Brain pericyte (primary cell): Measurements from ENCODE around the gene GRK4.
A peak's percentile ranks its signal among the peaks of the same experiment; 100 is the strongest.
"Not testable (repeated sequence)": the region's sequence is repeated elsewhere in the genome, so short reads cannot be mapped to it uniquely, and the experiment has no call there.

Experiments
- DNase-seq: peaks from one replicate; pipeline ENCODE4 v3.0.0-alpha.2; 2012; ENCODE audit warnings: low read depth, low spot score

Gene GRK4

DNA sequence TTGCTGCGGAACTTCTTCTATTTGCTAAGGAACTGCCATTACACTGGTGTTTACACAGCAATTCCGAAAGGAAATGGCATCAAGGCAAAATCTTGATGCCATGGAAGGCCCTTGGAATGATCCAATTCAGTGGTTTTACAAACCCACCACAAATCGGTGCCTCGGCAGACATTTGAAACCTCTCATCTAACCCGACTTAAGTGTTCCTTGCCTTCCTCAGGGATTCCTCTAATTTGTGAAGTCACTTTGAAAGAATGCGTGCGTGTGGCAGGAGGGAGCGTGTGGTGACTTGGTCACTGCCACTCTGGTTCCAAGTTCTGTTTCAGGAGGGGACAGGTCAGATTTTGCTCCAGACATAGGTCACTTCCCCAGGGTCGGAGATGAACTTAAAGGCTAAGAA lies 4.9 kb upstream of the GRK4 start:
- no peak for DNase-seq

DNA sequence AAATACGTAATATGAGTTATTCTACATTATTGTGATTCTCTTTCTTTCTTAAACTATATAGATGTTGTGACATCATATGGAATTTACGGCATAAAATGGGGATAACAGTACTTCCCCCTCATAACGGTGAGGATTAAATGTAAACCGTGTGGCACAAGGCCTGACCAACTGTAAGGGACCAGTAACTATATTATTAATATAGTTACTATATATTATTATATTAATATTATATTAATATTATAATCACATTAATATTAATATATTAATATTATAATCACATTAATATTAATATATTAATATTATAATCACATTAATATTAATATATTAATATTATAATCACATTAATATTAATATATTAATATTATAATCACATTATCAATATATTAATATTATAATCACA lies 2.9 kb upstream of the GRK4 start:
- not testable (repeated sequence) for DNase-seq

DNA sequence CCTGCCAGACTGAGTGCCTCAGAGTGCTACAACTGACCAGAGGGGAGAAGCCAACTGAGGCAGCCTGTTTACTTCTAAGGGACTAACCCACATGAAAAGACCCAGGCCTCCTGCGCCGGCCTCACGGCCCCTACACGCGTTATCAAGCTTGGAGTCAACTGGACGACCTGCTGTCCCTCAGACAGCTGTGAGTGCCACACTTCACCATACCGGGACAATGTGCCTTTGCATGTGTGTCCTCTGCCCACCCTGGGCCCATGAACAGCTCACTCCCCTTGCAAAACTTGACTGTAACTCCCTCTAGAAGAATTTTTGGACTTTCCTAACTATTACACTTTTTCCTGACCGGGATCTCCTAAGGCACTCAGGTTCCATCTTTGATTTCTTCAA lies 2.0 kb upstream of the GRK4 start:
- no peak for DNase-seq

DNA sequence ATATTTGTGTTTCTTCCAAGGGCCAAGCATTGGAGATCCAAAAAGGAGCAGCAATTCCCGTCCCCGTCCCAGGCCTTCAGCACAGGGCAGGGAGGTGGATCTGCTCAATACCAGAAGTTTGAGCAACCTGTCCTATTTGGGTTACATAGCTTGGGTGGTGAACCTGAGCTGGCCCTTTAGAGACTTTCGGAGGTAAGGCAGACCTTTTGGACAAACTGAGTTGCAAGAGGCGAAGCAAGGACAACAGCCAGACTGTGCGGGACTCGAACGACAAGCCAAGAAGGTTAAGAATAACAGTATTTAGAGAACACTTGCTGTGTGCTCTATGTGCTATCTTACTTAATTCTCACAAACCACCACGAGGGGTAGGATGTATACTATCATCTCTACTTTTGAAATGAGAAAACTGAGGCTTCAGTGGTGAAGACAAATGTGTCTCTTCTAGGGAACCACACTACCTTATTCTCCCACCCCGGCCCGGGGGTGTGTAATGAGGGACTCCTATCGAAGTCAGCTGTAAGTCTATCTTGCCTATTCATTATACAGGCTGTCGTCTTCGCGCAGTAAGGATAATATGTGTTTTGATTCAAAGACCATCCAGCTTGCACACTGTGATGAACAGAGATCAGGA lies 1.4 kb upstream of the GRK4 start:
- no peak for DNase-seq

DNA sequence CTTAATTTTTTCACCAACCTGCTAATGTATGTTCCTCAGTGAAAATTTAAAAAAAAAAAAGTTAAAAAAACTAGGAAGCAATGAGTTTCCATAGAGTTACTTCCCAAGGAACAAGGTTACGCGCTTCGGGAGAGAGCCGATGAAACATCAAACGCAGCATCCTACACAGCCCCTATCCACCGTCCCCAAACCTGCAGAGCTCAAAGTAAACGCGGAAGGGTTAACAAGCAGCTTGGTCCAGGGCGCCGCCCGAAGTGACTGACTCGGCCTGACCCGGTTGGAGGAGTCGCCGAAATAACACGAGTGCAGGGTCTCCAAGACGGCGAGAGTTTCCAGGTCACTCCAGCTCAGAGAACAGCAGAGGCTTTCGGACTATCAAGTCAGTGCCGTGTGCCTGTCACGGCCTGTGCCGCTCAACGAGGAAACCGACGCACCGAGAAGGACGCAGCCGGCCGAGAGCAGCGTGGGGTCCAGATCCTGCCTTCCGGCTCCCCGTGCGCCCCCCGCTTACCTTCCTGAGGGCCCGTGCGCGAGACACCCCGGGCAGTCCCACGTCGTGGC lies 677 bp upstream of the GRK4 start:
- DNase-seq, result peak; percentile 21

DNA sequence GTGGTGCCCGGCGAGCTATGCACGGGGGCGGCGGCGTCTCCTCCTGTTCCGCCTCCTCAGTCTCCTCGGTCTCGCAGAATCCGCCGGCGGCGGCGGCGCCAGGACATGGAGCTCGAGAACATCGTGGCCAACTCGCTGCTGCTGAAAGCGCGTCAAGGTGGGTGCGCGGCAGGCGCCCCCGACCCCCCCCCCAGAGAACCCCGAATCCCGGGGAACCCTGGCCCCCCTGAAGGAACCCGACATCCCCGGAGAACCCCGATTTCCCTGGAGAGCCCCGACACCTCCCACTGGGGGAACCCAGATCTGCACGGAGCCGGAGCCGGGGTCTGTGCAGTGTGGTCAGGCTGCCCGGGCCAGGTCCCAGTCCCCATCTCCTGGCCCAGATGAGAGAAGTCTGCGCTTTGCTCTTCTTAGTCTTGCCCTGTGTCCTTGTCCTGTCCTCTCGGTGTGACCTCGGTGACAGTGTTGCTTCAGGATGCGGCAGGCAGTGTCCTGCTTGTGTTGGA lies 648 bp downstream of the GRK4 start:
- no peak for DNase-seq

DNA sequence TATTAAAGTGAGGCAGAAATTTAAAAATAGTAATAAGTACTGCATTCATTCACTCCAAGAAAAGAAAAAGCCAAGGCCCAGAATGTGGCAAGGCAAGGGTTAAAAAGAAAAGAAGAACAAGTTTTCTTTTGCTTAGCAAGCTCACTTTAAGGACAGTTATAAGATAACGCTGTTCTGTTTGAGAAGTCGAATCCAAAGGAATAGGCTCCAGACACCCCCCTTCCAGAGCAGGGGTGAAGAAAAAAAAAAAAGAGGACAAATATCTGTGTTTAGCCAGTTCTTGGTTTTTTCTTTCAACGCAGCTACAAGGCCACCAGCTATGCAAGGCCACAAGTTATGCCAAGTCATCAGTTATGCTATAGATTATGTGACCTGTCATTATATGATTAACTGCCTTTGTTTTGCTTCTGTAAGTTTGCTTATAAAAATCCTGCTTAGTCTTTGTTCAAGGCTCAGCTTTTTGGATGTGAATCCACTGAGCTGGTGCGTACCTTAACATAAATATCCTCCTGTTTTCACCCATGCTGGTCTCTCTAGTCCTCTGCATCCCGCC lies 1.4 kb downstream of the GRK4 start:
- no peak for DNase-seq

DNA sequence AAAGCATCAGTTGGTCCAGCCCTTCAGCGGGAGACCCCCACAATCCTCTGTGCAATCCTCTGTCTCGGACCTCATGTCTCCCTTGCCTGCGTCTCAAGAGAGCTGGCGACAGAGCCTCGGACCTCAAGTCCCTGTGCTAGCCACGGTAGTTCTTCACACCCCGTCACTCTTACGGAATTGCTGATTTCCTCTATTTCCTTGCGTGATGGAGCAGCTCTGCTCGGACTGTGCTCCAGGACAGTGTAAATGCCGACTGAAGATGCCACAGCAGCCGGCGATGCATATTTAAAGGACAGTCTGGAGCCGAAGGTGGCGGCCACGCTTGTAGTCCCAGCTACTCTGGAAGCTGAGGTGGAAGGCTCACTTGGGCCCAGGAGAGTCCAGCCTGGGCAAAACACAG lies 1.9 kb downstream of the GRK4 start:
- no peak for DNase-seq

DNA sequence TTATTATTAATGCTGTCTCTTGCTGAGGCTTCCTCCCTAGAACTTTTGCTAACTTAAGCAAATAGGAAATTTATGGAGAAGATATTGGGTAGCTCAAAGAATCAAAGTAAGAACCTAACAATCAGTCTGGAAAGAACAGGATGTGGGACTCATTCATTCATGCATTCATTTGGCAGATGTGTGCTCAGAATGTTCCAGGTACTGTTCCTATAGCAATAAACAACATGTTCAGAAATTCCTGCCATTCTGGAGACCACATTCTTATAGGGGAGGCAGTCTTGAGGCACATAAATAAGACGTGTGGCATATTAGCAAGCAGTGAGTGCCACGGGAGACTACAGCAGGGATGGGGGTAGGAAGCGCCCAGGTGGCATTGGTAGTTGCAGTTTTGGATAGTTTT lies 5.0 kb downstream of the GRK4 start:
- no peak for DNase-seq

DNA sequence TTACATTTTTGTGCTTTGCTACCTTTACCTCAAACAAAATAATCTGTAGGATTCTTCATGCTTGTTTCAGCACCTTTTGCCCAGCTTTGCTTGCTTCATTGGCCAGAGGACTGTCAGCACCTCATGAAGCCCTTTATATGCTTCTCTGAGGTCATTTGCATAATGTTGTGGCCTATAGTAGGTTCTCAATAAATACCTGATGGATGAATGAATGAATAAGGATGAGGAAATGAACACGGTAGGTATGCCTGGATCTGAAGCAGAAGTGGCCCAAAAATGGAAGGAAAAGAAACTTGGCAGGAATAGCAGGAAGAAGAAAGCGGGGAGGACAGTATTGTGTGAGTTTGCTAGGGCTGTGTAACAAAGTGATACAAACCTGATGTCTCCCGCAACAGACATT lies 7.9 kb downstream of the GRK4 start:
- no peak for DNase-seq

DNA sequence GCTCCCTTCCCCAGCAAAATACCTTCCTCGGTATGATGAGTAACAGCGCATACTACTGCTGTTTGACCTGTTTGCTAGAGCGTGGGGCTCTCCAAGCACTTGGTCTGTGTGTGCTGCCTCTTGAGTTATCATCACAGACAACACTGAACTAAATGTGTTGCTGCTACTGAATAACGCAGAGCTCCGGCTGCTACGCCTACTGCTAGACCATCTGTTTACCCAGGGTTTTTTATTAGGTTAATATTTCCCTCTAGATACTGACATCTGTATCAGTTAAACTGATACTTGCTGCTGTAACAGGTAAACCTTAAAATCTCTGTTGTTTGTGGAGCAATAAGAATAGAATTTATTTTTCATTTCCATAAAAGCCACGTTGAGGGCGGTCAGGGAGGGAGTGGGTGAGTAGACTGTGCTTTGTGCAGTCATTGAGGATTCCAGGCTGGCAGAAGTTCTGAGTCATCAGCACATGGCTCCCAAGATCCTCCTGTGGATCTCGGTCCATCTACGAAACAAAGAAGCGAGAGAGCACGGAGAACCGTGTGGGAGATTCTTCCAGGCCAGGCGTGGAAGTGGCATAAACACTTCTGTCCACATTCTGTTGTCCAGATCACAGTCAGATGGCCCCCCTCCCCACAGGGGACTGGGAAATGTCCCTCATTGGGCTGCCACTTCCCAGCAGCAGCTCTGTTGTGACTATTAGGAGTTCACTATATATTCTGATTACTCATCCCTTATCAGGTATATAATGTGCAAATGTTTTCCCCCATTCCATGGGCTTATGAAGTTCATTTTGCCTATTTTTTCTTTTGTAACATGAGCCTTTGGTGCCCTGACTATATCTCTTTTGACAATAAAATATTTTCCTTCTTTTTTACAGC lies 14.1 kb downstream of the GRK4 start:
- no peak for DNase-seq

DNA sequence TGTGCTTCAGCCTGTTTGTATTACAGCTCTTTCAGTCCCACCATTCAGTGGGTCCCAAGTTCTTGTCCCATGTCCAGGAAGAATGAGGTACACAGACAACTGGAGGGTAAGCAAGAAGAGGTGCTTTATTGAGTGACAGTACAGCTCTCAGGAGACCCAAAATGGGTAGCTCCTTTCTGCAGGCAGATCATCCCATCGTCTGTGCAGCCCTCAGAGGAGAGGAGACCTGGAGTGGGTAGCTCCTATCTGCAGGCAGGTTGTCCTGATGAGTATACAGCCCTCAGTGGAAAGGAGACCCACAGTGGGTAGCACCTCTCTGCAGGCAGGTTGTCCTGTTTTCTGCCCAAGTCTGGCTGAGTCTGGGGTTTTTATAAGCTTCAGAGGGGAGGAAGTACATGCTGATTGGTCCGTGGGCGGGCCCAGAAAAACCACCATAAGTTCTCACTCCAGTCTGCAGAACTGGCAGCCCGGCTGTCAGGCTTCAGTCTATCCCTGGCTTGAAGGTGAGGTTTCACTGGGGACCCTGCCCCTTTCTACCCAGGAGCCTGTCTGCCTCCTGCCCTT lies 18.0 kb downstream of the GRK4 start:
- no peak for DNase-seq

DNA sequence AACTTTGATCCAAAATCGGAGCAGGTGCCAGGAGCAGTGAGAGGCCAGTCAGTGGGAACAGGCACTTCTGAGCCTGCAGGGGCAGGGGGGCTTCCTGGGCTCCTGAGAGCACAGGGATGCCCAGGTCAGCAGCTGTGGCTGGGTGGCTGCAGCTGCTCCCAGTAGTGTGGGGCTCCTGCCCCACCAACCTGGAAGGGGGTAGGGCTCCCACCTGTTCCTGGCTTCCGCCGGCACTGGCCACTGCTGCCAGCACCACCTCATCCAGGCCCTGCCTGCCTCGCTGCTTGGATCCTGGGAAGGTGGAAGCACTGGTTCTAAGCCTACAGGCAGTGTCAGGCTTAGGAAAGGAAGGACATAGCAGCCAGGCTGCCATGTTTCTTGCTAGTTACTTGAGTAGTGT lies 18.6 kb downstream of the GRK4 start:
- no peak for DNase-seq

DNA sequence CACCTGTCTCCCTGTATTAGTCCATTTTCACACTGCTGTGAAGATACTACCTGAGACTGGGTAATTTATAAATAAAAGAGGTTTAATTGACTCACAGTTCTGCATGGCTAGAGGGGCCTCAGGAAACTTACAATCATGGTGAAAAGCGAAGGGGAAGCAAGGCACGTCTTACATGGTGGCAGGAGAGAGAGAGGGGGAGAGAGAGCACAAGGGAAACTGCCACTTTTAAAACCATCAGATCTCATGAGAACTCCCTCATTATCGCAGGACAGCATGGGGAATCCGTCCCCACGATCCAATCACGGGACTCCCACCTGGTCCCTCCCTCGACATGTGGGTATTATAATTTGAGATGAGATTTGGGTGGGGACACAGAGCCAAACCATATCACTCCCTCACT lies 20.3 kb downstream of the GRK4 start:
- DNase-seq, result not testable (repeated sequence)

DNA sequence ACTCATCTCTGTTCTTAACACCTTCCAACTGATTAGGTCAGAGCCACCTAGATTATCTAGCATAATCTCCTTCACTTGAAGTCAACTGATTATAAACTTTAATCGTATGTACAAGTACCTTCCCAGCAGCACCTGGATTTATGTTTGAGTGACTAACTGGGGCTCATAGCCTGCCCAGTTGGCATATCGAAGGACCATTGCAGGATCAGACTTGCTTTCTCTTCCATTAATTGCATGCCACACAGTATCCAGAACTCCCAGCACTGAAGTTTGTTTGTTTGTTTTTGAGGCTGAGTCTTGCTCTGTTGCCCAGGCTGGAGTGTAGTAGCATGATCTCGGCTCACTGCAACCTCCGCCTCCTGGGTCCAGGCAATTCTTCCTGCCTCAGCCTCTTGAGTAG lies 27.9 kb downstream of the GRK4 start:
- DNase-seq, result no peak

DNA sequence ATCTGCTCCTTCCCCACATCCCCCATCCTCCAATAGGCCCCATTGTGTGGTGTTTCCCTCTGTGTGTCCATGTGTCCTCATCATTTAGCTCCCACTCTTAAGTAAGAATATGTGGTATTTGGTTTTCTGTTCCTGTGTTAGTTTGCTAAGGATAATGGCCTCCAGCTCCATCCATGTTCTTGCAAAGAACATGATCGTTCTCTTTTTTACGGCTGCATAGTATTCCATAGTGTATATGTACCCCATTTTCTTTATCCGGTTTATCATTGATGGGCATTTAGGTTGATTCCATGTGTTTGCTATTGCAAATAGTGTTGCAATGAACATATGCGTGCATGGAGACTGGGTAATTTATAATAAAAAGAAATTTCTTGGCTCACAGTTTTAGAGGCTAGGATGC lies 31.5 kb downstream of the GRK4 start:
- no peak for DNase-seq

DNA sequence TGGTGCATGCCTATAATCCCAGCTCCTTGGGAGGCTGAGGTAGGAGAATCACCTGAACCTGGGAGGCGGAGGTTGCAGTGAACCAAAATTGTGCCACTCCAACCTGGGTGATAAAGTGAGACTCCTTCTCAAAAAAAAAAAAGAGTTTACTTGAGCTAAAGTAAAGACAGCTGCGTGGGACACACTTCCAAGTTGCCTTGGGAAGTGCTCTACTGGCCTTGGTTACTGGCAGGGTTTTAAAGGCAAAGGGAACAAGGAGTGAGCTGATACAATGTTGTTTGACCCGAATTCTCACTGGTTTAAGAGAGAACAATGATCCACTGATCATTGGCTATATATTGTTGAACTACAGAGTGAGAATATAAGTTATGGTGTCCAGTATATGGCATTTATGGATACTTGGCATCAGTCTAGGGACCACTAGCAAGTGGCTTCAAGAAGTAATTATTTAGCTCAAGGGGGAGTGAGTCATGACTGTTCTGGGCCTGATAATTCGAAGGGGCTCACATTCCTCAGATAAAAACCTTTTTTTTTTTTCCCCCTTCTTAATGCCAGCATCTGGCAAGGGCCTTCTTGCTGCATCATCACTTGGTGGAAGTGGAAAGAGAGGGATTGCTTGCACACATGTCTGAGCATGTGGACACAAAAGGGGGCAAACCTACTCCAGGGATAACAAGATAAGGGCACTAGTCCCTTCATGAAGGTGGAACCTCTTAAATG lies 32.3 kb downstream of the GRK4 start:
- no peak for DNase-seq

DNA sequence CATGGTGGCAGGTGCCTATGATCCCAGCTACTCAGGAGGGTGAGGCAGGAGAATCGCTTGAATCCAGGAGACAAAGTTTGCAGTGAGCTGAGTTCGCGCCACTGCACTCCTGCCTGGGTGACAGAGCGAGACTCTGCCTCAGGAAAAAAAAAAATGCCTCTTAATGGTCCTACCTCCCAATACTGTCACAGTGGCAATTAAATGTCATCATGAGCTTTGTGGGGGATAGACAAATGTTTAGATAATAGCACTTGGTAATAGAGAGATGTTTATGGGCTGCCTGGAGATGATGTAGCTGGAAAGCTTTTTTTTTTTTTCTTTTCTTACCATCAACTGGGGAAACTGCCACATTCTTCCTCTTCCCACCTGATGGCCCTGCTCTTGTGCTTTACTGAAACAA lies 33.0 kb downstream of the GRK4 start:
- DNase-seq, result no peak

DNA sequence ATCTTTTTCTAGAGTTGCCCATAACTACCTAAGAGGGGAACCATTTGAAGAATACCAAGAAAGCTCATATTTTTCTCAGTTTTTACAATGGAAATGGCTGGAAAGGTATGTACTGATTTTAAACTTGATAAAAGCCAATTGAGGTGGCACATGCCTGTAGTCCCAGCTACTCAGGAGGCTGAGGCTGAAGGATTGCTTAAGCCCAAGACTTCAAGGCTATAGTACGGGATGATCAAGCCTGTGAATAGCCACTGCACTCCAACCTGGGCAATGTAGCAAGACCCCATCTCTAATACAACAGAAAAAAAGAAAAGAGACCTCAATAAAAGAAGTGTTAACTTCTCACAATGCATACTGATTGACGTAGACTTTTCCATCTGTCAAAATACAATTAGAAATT lies 44.4 kb downstream of the GRK4 start:
- no peak for DNase-seq

DNA sequence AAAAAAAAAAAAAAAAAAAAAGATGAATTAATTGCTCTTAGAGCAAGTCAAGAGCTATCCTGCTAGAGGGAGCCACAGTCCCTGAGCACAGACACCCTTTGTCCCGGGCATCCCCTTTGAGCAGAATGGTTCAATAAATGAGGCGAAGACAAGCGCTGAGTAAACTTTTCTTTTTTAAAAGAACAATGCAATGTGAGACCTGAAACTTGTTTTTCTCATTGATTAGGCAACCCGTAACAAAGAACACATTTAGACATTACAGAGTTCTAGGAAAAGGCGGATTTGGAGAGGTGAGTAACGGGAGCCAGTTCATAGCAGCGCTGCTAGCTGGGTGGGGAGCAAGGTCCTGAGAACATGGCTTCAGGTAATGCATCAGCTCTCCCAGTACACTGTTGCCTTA lies 46.1 kb downstream of the GRK4 start:
- no peak for DNase-seq

DNA sequence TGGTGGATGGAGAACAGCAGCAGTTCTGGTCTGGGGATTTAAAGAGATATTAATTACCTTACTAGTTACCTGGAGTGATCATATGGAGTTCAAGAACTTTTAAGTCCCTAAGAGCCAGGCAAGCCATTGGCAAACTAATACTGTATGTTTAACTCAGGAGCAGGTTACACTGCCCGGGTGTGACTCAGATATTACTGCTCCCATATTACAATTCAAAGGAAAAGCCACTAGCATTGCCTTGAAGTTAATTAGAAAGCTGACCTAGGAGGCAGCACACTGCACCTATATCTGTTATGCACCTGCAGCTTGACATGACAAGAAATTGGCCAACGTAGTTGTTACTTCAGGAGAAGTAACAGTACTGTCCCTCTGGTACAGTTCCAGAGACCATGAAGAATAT lies 47.2 kb downstream of the GRK4 start:
- no peak for DNase-seq

DNA sequence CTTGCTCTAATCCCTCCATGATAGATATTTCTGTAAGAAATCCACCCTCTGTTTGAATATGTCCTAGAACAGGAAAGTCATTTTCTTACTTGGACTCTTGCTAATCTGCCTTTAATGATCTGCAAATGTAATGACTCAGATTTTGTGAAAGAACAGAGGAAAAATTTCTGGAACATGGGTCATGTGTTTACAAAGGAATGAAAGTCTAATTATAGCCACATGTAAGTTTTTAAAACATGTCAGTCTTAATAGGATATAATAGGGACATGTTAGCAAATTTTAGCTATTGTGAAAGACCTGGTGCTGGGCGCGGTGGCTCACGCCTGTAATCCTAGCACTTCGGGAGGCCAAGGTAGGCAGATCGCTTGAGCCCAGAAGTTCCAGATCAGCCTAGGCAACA lies 47.6 kb downstream of the GRK4 start:
- DNase-seq, result no peak
